NCI-H1436 treated with DMSO at 0.1 percent for 48 hours (cell line): ENCODE measurements around the gene FIP1L1.
A peak's percentile ranks its signal among the peaks of the same experiment; 100 is the strongest.
"Not testable (repeated sequence)": the region's sequence is repeated elsewhere in the genome, so short reads cannot be mapped to it uniquely, and the experiment has no call there.

Source experiments
- DNase-seq: peaks from one replicate; lab custom pipeline; 2025; lab: John Stamatoyannopoulos, UW

The FIP1L1 gene, protein sequence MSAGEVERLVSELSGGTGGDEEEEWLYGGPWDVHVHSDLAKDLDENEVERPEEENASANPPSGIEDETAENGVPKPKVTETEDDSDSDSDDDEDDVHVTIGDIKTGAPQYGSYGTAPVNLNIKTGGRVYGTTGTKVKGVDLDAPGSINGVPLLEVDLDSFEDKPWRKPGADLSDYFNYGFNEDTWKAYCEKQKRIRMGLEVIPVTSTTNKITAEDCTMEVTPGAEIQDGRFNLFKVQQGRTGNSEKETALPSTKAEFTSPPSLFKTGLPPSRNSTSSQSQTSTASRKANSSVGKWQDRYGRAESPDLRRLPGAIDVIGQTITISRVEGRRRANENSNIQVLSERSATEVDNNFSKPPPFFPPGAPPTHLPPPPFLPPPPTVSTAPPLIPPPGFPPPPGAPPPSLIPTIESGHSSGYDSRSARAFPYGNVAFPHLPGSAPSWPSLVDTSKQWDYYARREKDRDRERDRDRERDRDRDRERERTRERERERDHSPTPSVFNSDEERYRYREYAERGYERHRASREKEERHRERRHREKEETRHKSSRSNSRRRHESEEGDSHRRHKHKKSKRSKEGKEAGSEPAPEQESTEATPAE

DNA sequence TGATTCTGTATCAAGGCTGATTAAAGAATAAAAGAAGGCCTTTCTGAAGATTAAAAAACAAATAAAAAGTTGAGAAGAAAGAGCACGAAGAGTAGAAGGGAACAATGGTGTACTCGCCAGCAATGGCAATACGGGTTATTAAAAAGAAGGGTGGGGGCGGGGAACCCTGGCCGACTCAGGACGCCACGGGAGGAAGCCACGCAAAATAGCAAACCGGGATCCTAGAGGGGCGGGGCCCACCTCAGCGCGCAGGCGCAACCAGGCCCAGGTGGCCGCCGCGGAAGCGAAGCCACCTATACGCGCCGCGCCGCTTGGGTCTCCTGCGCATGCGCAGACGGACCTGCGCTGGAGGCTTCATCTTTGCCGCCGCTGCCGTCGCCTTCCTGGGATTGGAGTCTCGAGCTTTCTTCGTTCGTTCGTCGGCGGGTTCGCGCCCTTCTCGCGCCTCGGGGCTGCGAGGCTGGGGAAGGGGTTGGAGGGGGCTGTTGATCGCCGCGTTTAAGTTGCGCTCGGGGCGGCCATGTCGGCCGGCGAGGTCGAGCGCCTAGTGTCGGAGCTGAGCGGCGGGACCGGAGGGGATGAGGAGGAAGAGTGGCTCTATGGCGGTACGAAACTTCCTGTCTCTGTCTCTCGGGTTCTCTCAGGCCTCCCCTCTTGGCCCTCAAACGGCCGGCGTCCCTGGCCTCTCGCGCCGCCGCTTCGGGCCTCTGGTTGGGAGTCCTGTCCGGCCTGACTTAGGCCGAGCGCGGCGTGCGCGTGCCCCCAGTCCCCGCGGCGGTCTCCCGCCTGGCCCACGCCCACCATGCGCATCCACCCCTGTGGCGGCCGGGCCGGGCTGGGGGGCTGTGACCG is at the start of gene FIP1L1:
FIP1L1 (plus strand) TSS at position 323 of the 852 bp plus-strand sequence; CDS start at position 521, 198 bp downstream.
- DNase-seq: peak; percentile 60

DNA sequence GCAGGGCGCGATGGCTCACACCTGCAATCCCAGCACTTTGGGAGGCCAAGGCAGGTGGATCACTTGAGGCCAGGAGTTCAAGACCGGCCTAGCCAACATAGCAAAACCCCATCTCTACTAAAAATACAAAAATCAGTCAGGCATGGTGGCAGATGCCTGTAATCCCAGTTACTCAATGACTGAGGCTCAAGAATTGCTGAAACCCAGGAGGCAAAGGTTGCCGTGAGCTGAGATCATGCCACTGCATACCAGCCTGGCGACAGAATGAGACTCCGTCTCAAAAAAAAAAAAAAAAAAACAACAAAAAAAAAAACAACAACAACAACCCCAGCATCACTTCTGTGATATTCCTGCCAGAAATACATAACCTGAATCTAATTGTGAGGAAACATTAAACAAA is 42.5 kb upstream of the FIP1L1 start:
- DNase-seq: not testable (repeated sequence)

DNA sequence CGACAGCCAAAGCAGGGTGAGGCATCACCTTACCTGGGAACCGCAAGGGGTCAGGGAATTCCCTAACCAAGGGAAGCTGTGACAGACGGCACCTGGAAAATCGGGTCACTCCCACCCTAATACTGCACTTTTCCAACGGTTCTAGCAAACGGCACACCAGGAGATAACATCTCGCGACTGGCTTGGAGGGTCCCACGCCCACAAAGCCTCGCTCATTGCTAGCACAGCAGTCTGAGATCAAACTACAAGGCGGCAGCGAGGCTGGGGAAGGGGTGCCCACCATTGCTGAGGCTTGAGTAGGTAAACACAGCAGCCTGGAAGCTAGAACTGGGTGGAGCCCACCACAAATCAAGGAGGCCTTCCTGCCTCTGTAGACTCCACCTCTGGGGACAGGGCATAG is 37.3 kb upstream of the FIP1L1 start:
- not testable (repeated sequence) for DNase-seq

DNA sequence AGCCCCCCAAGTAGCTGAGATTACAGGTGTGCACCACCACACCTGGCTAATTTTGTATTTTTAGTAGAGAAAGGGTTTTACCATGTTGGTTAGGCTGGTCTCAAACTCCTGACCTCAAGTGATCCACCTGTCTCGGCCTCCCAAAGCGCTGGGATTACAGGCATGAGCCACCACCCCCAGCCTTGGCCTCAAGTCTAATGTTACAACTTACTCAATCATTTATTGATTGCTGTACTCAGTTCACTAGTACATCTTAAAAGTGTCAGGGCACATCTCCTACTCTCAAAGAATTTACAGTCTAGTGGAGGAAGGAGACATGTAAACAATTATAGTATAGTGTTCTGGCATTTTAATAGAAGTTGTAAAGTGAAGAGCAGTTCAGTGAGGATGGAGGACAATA is 31.0 kb upstream of the FIP1L1 start:
- not testable (repeated sequence) for DNase-seq

DNA sequence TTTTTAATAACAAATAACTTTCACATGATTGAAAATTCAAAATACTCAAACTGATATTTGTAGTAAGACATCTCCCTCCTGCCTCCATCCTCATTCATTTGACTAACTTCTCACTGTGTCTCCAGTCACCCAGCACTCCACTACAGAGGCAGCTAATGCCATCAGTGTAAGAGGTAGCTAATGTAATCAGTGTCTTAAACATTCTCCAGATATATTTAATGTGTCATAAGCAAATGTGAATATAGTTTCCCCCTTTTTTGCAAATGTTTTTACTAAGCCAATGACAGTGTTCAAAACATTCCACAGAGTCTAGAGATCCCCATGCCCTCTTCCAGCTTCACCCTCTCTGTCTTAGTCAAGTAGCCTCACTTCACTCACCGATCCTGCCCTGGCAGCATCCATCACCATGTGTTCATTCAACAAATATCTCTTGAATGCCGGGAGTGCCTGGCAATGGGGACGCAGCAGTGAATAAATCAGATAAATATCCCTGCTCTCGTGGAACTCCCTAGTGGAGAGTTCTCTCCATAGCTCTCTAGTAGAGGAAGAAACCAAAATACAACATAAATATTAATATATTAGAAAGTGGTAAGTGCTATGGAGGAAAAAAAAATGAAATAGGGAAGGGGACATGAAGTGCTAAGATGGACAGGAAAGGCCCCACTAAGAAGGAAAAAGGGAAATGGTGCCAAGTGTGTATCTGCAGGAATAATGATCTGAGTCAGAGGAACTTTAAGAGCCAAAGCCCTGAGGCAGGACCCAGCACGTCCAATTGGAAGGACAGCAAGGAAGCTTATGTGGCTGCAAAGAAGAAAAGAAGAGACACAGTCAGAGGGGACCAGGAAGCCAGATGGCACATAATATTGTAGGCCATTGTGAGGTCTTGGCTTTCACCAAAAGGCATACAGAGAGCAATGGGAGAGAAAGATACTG is 30.3 kb upstream of the FIP1L1 start:
- no peak for DNase-seq

DNA sequence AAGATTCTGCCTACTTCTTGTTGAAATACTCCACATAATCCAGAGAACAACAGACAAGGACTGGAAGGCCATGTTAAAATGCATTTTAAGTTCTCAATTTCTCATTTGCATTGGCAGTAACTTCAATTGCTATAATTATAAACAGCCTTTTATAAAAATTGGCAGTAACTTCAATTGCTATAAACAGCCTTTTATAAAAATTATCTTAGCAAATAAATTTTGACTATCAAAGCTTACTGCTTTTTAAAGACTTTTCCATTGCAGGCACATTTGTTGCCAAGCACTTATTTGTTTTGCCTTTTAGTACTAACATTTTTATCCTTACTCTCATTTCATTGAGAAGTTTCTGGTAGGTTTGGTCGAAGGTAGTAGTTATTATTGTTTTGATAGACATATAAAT is 29.4 kb upstream of the FIP1L1 start:
- DNase-seq: no peak

DNA sequence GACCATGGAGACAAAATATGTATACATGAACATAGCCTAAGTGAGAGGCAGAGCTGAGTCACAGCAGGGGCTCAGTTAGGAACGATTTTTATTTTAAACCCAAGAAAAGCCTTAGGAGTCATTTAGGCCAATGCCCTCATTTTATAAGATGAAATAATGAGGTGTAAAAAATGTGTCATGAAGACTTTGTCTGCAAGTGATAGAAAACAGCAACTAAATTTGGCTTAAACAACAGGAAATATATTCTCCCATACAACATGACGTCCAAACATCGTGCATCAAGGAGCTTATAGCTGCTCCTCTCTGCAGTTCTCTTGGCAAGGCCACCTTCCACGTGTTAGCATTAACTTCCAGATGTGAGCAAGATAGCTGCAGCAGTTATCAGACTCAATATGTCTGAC is 28.4 kb upstream of the FIP1L1 start:
- DNase-seq: no peak

DNA sequence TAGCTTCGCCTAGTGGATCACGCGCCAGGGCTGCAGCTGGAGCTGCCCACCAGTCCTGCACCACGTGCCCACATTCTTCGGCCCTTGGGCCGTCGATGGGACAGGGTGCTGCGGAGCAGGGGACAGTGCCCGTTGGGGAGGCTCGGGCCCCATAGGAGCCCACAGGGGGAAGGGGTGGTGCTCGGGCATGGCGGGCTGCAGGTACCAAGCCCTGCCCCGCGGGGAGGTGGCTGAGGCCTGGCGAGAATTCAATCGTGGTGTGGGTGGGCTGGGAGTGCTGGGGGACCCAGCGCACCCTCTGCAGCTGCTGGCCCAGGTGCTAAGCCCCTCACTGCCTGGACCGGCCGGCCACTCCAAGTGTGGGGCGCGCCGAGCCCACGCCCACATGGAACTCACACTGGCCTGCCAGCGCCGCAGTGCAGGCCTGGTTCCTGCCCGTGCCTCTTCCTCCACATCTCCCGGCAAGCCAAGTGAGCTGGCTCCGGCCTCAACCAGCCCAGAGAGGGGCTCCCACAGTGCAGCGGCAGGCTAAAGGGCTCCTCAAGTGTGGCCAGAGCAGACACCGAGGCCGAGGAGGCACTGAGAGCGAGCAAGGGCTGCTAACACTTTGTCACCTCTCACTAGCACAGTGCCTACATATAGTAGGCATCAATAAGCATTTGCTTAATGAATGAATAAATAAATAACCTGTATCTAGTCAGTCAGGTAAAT is 23.3 kb upstream of the FIP1L1 start:
- DNase-seq: no peak

DNA sequence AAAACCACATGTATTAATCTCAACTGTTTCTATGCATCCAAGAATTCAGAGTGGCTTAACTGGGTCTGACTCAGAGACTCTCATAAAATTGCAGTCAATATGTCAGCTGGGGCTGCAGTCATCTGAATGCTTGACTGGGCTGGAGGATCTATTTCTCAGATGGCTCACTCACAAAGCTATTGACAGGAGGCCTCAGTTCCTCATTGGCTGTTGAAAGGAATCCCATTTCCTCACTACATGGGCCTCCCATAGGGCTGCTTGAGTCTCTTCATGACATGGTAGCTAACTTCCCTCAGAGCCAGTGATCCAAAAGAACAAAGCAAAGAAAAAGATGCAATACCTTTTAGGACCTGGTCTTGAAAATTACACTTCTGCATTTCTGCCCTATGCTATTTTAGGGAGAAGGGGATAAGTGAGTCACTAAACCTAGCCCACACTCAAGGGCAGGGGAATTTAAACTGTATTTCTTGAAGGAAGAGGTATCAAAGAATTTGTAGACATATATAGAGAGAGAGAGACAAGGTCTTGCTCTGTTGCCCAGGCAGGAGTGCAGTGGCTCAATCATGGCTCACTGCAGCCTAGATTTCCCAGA is 21.4 kb upstream of the FIP1L1 start:
- no peak for DNase-seq

DNA sequence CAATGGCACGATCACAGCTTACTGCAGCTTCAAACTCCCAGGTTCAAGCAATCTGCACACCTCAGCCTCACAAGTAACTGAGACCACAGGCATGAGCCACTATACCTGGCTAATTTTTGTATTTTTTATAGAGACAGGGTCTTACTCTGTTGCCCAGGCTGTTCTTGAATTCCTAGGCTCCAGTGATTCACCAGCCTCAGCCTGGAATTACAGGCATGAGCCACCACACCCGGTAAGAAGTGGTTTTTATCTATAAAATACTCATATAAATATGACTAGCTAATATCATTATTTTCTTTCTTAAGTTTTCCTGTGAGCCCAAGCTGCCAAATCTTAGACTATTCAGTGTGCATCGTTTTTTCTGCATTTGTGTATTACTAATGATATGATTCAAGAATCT is 16.0 kb upstream of the FIP1L1 start:
- no peak for DNase-seq

DNA sequence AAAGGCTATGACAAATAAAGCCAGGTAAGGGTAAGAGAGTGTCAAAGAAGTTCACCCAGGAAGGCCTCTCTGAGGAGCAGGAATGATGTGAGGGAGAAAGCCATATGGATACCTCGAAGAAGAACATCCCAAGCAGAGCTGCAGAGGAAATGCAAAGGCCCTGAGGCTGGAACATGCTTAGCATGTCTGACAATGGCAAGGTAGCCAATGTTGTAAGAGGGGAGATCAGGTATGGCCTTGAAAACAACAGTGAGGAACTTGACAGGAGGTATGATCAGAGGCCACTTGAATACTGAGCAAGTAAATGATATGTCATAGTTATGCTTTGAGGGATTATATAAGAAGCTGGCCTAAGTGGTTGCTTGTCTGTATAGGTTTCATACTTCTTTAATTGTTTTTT is 15.3 kb upstream of the FIP1L1 start:
- no peak for DNase-seq

DNA sequence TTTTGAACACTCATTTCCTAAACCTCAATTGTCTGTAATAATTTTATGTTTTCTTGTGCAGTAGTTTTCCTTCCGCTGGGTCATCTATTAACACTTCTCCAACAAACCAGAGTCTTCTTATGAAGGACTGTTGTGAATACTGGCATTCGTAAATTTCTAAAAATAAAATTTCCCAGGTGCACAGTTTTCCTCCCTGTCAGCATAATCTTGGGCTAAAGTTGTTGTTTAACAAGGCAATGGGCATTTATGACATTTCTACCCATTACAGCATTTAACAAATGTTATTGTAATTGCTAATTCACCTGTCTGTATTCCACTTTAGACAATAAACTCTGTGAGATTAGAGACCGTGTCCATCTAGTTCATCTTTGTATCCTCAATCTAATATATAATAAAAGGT is 12.8 kb upstream of the FIP1L1 start:
- no peak for DNase-seq

DNA sequence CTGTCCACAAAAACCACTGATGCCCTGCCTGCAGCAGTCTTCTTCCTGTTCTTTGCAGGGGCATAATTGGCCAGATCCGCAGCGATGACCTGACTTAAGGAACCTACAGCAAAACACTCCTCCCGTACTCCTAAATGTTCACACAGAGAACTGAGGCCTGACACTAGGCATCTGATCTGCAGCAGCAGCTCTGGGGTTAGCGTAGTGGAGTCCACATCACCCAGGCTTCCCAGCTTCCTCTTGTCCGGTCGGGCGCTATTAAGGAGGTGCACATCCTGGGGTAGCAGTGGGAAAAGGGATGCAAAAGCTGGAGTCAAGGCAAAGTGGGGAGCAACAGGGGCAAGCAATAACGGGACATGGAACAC is 12.3 kb upstream of the FIP1L1 start:
- no peak for DNase-seq

DNA sequence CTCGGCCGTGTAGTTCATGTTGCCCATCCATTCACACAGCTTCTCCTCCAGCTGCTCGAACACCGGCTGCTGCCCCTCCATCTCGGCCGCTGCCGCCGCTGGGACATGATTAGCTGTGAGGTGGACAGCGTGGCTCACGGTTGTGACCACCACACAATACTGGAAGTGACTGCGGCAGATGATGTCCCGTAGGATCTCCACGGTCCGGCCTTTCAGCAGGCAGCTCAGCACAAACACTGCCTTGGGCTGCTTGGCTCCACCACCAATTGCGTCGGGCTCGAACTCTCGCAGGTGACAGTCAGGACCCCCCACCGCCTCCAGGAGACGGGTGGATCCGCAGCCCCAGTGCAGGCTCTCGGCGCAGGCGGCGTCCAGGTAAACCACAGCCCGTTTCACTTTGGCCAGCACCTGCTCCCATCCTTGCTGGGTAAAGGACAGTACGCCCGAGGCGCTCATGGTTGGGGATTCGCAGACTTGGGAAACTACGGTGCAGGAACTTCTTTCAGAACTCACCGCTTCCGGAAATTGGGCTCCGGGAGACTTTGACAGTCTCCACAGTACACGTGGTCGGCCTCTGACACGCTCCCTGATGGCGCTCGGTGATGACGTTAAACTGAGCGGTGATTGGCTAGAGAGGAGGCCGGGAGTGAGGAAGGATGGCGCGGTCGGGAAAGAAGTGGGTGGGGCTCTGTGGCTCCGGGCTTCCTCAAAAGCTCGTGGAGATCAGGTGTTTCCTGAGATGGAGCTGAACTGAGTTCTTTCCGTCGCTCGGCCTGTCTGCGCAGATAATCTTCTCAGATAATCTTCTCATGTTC is 11.7 kb upstream of the FIP1L1 start, which contains the start of gene SCFD2:
SCFD2 (minus strand) TSS at position 576 of the 815 bp plus-strand sequence.
- peak; percentile 84 for DNase-seq

DNA sequence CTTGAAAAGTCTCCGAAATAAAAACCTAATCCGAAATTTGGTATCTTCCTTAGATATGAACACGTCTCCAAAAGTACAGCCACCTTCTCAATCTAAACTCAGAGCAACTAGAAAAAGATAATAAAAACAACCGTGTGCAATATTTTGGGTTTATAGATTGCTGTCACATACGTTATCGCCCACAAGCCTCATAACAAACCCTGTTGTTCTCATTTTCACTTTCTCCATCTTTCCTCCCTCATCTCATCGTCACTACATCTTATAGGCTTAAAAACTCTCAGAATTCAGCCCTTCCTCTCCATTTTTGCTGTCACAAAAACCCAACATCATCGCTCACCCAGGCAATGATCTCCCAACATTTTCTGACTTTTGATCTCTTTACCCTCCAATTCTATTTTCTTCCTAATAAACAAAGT is 11.1 kb upstream of the FIP1L1 start:
- no peak for DNase-seq

DNA sequence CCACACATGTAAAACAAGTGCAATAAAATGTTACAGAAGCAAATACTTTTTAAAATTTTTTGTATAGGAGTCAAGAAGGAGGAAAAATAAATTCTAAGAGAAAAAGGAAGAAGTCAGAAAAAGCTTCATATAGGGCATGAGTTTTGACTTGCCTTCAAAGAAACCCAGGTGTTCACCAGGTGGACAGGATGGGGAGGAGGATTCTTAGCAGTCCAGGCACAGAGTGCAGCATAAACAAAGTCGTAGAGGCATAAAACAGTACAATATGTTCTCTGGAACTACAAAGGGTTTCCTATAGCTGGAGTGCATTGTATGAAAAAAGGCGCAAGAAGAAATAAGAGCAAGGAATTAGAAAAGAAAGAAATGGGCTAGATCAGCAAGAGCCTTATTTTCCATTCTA is 9.7 kb upstream of the FIP1L1 start:
- DNase-seq: no peak

DNA sequence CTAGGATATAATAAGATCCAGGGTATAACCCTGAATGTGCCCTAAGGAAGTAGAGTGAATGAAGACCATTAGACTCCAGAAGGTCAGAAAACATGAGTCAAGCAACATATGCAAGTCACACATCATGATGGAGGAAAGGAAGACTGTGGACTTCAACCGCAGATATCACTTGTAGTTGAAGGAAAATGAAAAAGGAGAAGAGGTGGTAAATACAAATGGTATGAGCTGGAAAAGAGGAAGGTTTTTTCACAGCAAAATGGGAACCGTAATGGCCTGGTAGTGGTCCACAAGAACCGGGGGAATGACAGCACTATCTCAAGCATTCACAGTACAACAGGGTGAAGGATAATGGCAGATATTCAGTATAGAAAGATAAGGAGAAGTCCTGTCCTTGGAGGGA is 6.4 kb upstream of the FIP1L1 start:
- no peak for DNase-seq

DNA sequence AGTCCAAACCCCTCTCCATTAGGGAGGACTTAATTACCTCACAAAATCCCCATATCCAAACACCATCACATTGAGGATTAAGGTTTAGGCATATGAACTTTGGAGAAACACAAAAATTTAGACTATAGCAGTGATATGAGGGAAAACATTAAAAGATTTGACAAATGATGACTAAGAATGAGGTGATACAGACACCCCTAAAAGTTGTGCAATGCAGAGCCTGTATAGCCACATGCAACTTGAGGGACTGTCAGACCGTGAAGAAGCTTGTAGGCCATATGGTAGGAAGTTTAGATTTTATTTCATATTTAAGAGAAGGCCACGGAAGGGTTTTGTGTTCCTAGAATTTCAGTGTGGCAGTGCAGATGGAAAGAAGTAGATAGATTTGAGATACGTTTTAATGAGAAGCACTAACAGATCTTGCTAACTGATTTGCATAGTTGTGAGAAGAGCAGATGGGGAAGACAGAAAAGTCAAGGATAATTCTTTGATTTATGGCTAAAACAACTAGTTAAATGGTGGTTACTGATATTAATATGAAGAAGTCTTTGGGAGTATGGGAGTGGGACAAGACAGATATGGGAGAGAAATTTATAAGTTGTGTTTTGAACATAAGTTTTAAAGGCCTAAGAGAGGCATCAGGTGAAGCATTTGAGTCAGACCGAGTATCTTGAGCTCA is 5.5 kb upstream of the FIP1L1 start:
- no peak for DNase-seq

DNA sequence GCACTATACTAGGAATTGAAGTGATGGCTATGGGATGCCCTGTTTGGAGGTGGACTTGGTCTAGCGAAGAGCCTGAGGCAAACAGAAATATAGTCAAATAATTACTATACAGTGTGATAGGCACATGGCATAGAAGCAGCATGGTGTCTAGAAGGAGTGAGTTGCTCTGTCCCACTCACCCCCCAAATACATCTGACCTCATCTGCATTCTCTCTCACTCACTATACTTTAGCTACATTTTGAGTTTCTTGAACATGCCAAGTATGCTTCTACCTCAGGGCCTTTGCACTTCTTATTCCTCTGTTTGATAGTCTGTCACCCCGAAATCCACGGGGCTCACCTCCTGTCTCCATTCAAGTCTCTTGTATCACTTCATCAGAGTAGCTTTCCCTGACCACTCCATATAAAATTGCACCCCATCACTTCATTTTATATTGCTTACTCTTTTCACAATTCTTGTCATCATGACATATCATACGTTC is 2.6 kb upstream of the FIP1L1 start:
- no peak for DNase-seq
